ENCODE data around the gene DUSP15.

DNA sequence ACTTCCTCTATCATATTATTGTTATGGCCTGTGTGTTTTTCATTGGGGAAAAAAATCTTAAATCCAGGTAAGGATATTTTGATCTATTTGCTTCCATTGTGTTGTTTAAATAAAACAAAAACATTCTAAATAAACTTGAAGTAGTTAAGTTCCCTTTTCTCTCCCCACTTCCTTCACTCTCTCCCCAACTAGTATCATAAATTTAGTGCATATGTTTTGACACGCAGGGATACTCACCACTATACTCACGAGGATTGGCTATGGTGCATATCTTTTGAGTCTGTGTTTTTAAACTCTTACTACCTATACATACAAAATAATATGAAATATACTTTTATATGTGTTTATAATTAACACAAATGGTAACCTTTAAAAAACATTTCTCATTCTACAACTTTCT is 5.3 kb upstream of the DUSP15 start:
- no peak for TF ChIP-seq EZH2 (IDR thresholded peaks at IDR 0.05; ENCODE audit: low read length, unreplicated experiment)
- TF ChIP-seq, protein P1, sequence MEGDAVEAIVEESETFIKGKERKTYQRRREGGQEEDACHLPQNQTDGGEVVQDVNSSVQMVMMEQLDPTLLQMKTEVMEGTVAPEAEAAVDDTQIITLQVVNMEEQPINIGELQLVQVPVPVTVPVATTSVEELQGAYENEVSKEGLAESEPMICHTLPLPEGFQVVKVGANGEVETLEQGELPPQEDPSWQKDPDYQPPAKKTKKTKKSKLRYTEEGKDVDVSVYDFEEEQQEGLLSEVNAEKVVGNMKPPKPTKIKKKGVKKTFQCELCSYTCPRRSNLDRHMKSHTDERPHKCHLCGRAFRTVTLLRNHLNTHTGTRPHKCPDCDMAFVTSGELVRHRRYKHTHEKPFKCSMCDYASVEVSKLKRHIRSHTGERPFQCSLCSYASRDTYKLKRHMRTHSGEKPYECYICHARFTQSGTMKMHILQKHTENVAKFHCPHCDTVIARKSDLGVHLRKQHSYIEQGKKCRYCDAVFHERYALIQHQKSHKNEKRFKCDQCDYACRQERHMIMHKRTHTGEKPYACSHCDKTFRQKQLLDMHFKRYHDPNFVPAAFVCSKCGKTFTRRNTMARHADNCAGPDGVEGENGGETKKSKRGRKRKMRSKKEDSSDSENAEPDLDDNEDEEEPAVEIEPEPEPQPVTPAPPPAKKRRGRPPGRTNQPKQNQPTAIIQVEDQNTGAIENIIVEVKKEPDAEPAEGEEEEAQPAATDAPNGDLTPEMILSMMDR (conservative IDR thresholded peaks at IDR 0.05; ENCODE audit: low read depth, low read length) = no peak
- no peak for TF ChIP-seq EZH2phosphoT487 (IDR thresholded peaks at IDR 0.05; ENCODE audit: borderline replicate concordance, low read length)
